ENCODE measurements around the gene GLYR1. TPM values are rescaled to one million over a fixed set of nuclear protein-coding genes. Genes with fewer than 3 reads are reported as not detected.

The GLYR1 gene
- total RNA-seq, 1 donor, result 39.6 TPM

- DNase-seq (ENCODE audit: low read depth in 2 of 3, low spot score in 2 of 3), result no peak
Observed at GRCh38 chr16:4852221-4852872, 5.3 kb upstream of the GLYR1 start.

DNA sequence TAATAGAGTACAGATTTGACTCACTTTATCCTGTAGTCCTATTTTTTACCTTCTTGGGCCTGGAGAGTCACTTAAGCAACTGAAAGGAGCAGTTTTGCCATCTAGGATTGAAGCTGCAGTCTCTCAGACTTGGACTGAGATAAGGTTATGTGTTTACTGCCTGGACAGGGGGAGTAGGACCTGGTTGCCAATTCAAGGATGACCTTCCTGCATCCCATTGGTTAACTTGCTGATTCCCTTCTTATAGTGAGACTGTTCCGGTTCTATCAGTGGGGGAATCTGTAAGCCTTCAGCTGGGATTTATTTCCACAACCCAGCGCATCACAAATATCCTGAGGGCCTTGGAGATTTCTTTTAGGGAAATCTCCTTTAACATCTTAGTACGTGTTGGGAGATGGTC lies 3.1 kb upstream of the GLYR1 start:
- DNase-seq (ENCODE audit: low read depth in 2 of 3, low spot score in 2 of 3), result no peak

GRCh38 chr16:4847774-4848587 lies 893 bp upstream of the GLYR1 start:
- DNase-seq (ENCODE audit: low read depth in 2 of 3, low spot score in 2 of 3), result peak; percentile 29 to 38 (median 37)

DNA sequence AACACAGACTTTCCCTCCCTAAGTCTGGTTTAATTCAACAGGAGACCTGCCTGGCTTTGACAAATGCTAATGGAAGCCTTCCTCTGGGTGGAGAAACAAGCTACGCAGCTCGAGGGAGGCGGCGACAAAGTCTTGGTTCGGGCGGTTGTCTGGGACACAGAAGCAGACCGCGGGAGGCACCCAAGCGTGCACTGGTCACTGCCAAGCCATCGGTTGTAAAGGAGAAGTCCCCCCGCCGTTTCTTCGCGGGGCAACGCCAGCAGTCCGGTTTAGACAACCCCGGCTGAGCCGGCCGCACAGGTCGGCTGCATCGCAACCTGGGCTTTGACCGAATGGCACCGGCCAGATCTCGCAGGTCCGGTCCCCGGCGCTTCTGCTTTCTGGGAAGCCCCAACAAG lies 586 bp downstream of the GLYR1 start:
- peak; percentile 6 to 57 (median 50) for DNase-seq (ENCODE audit: low read depth in 2 of 3, low spot score in 2 of 3)

GRCh38 chr16:4840984-4841383 lies 6.1 kb downstream of the GLYR1 start:
- DNase-seq (ENCODE audit: low read depth in 2 of 3, low spot score in 2 of 3), result no peak

DNA sequence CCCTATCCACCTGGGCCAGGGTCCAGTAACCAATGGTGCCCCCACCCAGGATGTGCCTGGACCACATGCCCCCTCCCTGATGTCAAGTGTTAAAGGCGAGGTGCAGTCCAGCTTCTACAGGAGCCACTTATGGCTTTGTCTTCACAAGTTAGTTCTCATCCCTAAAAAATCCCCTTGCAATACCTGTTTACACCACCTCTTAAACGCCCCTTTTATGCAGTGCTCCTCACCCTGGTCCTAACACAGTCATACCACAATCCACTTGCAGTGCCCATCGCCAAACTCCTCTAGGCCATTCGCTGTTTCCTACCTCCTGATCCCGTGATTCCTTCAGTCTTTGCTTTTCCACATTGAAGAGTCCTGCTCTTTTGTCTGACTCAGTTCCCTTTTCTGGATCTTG lies 7.1 kb downstream of the GLYR1 start:
- DNase-seq (ENCODE audit: low read depth in 2 of 3, low spot score in 2 of 3), result no peak

DNA sequence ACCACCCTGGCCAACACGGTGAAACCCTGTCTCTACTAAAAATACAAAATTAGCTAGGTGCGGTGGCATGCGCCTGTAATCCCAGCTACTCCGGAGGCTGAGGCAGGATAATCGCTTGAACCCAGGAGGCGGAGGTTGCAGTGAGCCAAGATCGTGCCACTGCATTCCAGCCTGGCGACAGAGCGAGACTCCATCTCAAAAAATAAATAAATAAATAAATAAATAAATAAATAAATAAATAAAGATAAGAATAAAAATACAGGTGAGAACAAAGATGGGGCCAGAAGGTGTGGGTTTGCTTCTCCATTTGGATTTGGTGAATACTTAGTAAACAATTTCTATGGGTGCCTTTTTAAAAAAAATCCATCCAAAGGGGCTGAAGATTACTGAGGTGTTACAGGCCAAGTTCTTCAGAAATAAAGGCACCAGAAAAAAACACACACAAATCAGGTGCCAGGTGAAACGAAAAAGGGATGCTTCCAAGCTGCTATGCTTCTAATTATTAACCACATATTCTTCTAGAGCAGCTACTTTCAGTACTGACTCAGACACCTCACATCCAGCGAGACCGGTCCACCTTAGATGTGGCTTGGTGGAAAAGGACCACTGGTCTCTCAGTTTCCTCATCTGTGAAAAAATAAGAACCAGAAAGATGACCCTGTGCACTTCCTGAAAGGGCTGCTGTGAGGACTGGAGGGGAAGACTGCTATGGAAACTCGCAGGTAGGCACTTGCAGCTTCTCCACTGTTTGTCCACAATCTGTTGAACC lies 9.2 kb downstream of the GLYR1 start:
- no peak for DNase-seq (ENCODE audit: low read depth in 2 of 3, low spot score in 2 of 3)

DNA sequence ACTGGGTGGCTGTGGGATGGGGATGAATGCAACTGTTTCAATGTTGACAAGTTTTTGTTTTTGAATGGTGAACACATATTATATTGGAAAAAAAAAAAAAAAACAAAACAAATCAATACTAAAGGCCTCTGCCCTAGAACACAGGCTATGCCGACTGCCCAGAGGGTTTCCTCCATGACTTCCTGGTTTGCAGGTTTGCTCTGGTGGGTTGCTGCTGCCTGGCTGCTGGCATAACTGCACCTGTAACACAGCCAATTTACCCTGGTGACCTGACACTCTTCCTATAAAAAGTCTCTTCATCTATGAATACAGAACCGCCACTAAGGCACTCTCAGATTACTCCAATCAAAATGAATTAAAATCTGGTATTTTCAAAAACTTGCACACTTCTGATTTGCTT lies 10.4 kb downstream of the GLYR1 start:
- DNase-seq (ENCODE audit: low read depth in 2 of 3, low spot score in 2 of 3), result no peak

- no peak for DNase-seq (ENCODE audit: low read depth in 2 of 3, low spot score in 2 of 3)
Observed at GRCh38 chr16:4833584-4833983, 13.5 kb downstream of the GLYR1 start.

DNA sequence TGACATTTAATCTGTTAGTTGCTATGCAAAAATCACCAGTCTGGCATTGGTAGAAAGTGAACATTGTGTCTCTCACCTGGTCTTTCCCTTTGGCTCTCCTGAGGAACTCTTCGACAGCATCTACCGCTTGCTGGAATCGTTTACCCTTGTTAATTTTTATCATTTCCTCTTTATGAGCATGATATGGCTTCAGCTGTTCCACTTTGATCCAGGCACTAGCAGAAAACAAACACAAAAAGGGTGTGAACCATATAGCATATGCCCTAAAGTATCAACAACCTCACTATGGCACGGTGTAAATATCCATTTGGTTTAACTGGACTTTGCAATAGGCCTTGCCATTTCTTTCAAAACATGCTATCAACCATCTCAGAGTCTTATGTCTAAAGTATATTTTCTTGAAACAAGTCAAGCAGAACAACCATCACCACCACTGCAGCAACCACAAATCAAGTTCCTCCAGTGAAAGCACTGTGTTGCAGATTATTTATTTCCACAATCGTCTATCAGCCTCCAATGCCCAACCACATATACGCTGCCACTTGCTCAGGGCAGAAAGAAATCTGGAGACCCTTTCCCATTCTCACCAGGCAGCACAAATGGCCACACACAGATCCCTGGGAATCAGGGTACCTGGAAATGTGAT lies 14.3 kb downstream of the GLYR1 start:
- no peak for DNase-seq (ENCODE audit: low read depth in 2 of 3, low spot score in 2 of 3)

DNA sequence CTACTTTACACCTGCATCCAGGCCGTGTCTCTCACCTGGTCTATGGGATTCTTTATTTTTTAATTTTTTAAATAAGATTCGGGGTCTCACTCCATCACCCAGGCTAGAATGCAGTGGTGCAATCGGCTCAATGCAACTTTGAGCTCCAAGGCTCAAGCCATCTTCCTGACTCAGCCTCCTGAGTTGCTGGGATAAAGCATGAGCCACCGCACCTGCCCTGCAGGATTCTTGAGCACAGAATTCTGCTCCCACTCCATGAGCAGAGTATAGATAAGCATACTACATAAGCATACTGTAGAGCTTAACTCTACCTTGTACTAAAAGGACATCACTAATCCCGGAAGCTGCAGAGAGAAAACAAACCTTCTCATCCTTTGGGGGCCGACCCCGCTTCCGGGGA lies 15.5 kb downstream of the GLYR1 start:
- no peak for DNase-seq (ENCODE audit: low read depth in 2 of 3, low spot score in 2 of 3)

DNA sequence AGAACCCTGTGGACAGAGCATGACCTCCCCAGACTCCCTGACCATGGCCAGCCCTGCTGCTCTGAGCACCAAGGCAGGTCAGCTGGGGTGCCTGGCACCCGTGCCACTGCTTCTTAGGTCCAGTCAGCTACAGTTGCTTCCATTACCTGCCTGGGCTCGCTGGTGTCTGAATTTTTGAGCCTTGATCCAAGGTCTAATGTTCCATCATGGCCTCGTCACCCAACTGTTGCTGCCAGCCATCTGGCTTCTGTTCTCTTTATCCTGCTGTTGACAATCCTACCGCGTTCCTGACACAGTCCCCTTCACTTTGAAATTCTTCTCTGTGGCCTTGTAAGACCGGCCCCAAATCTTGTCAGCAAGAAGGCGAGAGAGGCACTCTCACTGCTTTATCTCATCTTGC lies 16.7 kb downstream of the GLYR1 start:
- no peak for DNase-seq (ENCODE audit: low read depth in 2 of 3, low spot score in 2 of 3)

DNA sequence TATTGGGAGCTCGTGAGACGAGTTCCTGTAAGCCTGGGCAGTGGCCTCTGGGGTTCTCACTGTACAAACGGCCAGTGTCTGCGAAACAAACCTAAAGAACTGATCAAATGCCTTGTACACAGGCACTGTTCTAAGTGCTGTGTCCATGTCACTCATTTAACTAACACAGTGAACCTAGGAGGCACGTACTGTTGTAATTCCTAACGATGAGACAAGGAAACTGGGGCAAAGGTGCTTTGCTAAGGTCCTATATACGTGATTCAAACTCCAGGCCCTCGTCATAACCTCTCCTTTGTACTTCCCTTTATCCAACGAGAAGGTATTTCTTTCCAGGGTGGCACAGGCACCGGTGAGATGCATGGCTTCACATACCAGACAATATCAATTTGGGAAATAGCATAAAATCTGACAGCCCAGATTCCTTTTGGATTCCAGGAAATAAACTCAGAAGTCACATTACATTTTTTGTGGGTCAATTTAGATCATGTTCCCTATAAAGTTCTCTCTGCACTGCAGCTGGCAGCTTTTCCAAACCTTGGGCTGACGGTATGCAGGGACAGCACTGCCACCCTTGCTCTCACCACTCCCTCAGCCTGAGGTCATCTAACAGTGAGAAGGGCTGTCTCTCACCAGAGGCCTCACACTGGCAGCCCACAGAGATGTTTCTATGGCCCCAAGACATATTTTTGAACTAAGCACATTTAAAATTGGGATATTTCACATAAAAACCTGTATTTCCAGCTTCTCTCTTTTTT lies 18.3 kb downstream of the GLYR1 start:
- DNase-seq (ENCODE audit: low read depth in 2 of 3, low spot score in 2 of 3), result no peak

DNA sequence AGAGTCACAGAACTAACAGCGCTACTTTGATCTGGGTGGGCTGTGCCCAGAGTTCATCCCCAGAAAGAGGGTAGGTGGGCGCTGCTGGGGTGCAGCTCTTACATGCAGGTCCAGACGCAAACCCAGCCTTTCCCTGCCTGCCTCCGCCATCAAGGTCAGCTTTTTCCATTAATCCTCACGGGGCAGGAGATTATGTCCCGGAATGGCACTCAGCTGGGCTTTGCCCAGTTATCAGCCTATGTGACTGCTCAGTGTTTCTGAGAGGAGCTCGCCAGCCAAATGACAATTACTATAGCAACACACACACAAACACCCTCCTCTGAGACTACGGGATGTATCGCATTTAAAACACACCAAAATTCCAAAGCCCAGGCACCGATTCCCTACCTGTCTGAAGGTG lies 20.1 kb downstream of the GLYR1 start:
- DNase-seq (ENCODE audit: low read depth in 2 of 3, low spot score in 2 of 3), result no peak

DNA sequence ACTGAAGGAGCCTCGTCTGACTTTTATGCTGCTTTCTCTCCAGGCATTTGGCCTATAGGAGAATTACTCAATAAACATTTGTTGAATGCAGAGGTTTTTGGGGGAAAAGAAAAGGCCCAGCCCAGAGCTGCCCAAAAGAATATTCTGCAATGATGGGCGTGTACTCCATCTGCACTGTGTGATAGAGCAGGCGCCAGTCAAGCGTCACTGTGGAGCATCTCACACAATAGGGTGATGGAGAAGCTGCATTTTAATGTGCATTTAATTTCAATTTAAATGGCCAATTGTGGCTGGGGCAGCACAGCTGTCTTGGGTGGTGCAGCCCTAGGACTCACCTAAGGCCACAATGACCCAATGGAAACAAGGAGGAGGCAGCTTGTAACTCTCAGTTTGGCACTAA lies 20.6 kb downstream of the GLYR1 start:
- DNase-seq (ENCODE audit: low read depth in 2 of 3, low spot score in 2 of 3), result no peak

DNA sequence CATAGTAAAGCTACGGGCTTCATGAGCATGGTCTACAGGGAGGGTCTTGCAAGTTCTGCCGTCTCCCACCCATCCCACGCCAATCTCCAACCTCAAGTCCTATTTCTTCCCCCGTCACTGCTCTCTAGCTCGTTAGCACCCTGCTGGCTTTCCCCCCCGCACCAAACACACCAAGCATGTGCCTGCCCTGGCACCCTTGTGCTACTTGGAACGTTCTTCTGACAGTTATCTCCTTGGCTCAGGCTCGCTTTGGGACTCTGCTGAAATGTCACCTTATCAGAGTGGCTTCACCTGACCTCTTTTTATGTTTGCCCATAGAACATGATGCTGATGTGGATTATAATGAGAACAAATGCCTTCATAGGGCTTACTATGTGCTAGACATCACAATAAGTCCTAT lies 21.9 kb downstream of the GLYR1 start:
- DNase-seq (ENCODE audit: low read depth in 2 of 3, low spot score in 2 of 3), result no peak

- no peak for DNase-seq (ENCODE audit: low read depth in 2 of 3, low spot score in 2 of 3)
Observed at GRCh38 chr16:4820652-4821051, 26.4 kb downstream of the GLYR1 start.

GRCh38 chr16:4814542-4815173 lies 32.4 kb downstream of the GLYR1 start:
- no peak for DNase-seq (ENCODE audit: low read depth in 2 of 3, low spot score in 2 of 3)

DNA sequence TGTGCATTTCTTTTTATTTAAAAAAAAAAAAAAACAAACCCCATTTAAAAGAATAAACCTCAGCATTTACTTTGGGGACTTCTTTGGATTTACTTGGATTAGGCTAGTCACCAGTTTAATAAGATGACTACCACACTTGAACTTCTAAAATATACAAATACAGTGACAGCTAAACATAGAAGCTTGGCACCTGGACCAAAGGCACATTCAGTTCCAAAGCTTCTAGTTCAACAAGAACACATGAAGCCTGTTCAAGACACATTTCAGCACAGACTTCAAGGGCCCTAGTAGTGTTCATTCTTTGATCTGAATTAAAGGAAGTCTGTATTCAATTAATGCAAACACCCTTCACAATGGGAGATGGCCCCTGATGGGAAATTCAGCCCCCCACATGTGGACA lies 33.0 kb downstream of the GLYR1 start:
- DNase-seq (ENCODE audit: low read depth in 2 of 3, low spot score in 2 of 3), result no peak
